H9 (cell line): ENCODE measurements around the gene SPIB. TPM values are rescaled to one million over a fixed set of nuclear protein-coding genes. Genes with fewer than 3 reads are reported as not detected.

Experiments
- DNase-seq: peaks from one replicate; pipeline ENCODE4 v3.0.0-alpha.2; 2017
- H2AFZ ChIP-seq: one replicate; pipeline ENCODE4 v1.6.1; 2013; ENCODE audit warnings: mild to moderate bottlenecking, low read length, control low read depth, moderate library complexity
- H2AK5ac ChIP-seq: 2 replicates; pipeline ENCODE4 v1.6.1; 2013; ENCODE audit warnings: low read length, control low read depth, mixed read lengths; ENCODE audit not compliant: insufficient read length
- H2BK120ac ChIP-seq: one replicate; pipeline ENCODE4 v1.6.1; 2013; ENCODE audit warnings: low read depth, mild to moderate bottlenecking, low read length, control low read depth, inconsistent platforms; ENCODE audit not compliant: poor library complexity, severe bottlenecking
- H2BK12ac ChIP-seq: 2 replicates; pipeline ENCODE4 v1.6.1; 2013; ENCODE audit warnings: low read length, control low read depth, mixed read lengths, low read depth; ENCODE audit not compliant: insufficient read length
- H2BK15ac ChIP-seq: 2 replicates; pipeline ENCODE4 v1.6.1; 2013; ENCODE audit warnings: low read depth, low read length, control low read depth
- H2BK20ac ChIP-seq: one replicate; pipeline ENCODE4 v1.6.1; 2013; ENCODE audit warnings: low read depth, mild to moderate bottlenecking, low read length, control low read depth, inconsistent platforms; ENCODE audit not compliant: poor library complexity, severe bottlenecking
- H2BK5ac ChIP-seq: 2 replicates; pipeline ENCODE4 v1.6.1; 2013; ENCODE audit warnings: low read length, control low read depth, mixed read lengths; ENCODE audit not compliant: insufficient read length
- H3K14ac ChIP-seq: 2 replicates; pipeline ENCODE4 v1.6.1; 2013; ENCODE audit warnings: low read length, control low read depth; ENCODE audit not compliant: insufficient read depth
- H3K18ac ChIP-seq: 2 replicates; pipeline ENCODE4 v1.6.1; 2013; ENCODE audit warnings: low read depth, mild to moderate bottlenecking, mixed read lengths, low read length, control low read depth; ENCODE audit not compliant: insufficient read length
- H3K23ac ChIP-seq: 2 replicates; pipeline ENCODE4 v1.6.1; 2013; ENCODE audit warnings: low read length, control low read depth, mixed read lengths, low read depth; ENCODE audit not compliant: insufficient read length
- H3K23me2 ChIP-seq: 2 replicates; pipeline ENCODE4 v1.6.1; 2013; ENCODE audit warnings: low read depth, mild to moderate bottlenecking, mixed read lengths, low read length, control low read depth; ENCODE audit not compliant: insufficient read length, poor library complexity, severe bottlenecking
- H3K27ac ChIP-seq: 2 replicates; pipeline ENCODE4 v1.5.1; 2013; ENCODE audit warnings: low read length, control low read depth, mixed read lengths, low read depth; ENCODE audit not compliant: insufficient read length
- H3K27me3 ChIP-seq: 2 replicates; pipeline ENCODE4 v1.6.1; 2013; ENCODE audit warnings: low read length, control low read depth, inconsistent platforms; ENCODE audit not compliant: insufficient read depth
- H3K4ac ChIP-seq: 2 replicates; pipeline ENCODE4 v1.6.1; 2013; ENCODE audit warnings: low read depth, mild to moderate bottlenecking, control low read depth, inconsistent platforms, low read length, moderate library complexity
- H3K4me1 ChIP-seq: 2 replicates; pipeline ENCODE4 v1.6.1; 2013; ENCODE audit warnings: low read length, control low read depth, inconsistent platforms; ENCODE audit not compliant: insufficient read depth
- H3K4me2 ChIP-seq: 2 replicates; pipeline ENCODE4 v1.6.1; 2013; ENCODE audit warnings: low read length, control low read depth, mixed read lengths; ENCODE audit not compliant: insufficient read length, insufficient read depth
- H3K56ac ChIP-seq: 2 replicates; pipeline ENCODE4 v1.6.1; 2013; ENCODE audit warnings: low read depth, mild to moderate bottlenecking, mixed read lengths, low read length, control low read depth; ENCODE audit not compliant: insufficient read length
- H3K79me1 ChIP-seq: 2 replicates; pipeline ENCODE4 v1.6.1; 2013; ENCODE audit warnings: low read depth, mild to moderate bottlenecking, moderate library complexity, low read length, control low read depth, inconsistent platforms; ENCODE audit not compliant: insufficient read depth, poor library complexity, severe bottlenecking
- H3K79me2 ChIP-seq: 2 replicates; pipeline ENCODE4 v1.6.1; 2013; ENCODE audit warnings: low read length, control low read depth, inconsistent platforms; ENCODE audit not compliant: insufficient read depth
- H3K9ac ChIP-seq: 2 replicates; pipeline ENCODE4 v1.6.1; 2013; ENCODE audit warnings: low read length, control low read depth, mixed read lengths; ENCODE audit not compliant: insufficient read length; ENCODE audit errors: extremely low read depth
- H3K9me3 ChIP-seq: one replicate; pipeline ENCODE4 v1.6.1; 2013; ENCODE audit warnings: low read depth, low read length, inconsistent platforms; ENCODE audit not compliant: control insufficient read depth
- H3T11ph ChIP-seq: one replicate; pipeline ENCODE4 v1.6.1; 2013; ENCODE audit warnings: mild to moderate bottlenecking, low read length, control low read depth, inconsistent platforms
- H4K20me1 ChIP-seq: one replicate; pipeline ENCODE4 v1.6.1; 2013; ENCODE audit not compliant: control insufficient read depth, insufficient read length, insufficient read depth
- H4K5ac ChIP-seq: 2 replicates; pipeline ENCODE4 v1.6.1; 2013; ENCODE audit warnings: low read depth, mild to moderate bottlenecking, mixed read lengths, low read length, control low read depth; ENCODE audit not compliant: insufficient read length
- H4K8ac ChIP-seq: replicated peaks from 2 replicates; pipeline ENCODE4 v1.6.1; 2013; ENCODE audit warnings: low read length, control low read depth, mixed read lengths, low read depth; ENCODE audit not compliant: insufficient read length
- H4K91ac ChIP-seq: 2 replicates; pipeline ENCODE4 v1.6.1; 2013; ENCODE audit warnings: low read depth, mild to moderate bottlenecking, moderate library complexity, mixed read lengths, low read length, control low read depth; ENCODE audit not compliant: insufficient read length
- H3K27ac Mint-ChIP-seq, 3 experiments: 2 replicates in 2 of 3; 3 replicates in 1 of 3; pipeline ENCODE4 v1.8.0; 2020 to 2021; ENCODE audit warnings: mixed read lengths in 3 of 3, mild to moderate bottlenecking in 1 of 3, moderate library complexity in 1 of 3
- H3K27me3 Mint-ChIP-seq: 2 replicates; pipeline ENCODE4 v1.8.0; 2021; ENCODE audit warnings: low read depth, mild to moderate bottlenecking, moderate library complexity, mixed read lengths
- H3K36me3 Mint-ChIP-seq, 3 experiments: 2 replicates in 2 of 3; 3 replicates in 1 of 3; pipeline ENCODE4 v1.8.0; 2020 to 2021; ENCODE audit warnings: low read depth in 3 of 3, mixed read lengths in 3 of 3; ENCODE audit not compliant: insufficient read depth in 1 of 3
- H3K4me1 Mint-ChIP-seq, 2 experiments: 2 replicates each; pipeline ENCODE4 v1.8.0; 2020; ENCODE audit warnings: mixed read lengths in 2 of 2
- H3K4me3 Mint-ChIP-seq, 2 experiments: 2 replicates in 1 of 2; 3 replicates in 1 of 2; pipeline ENCODE4 v1.8.0; 2020 to 2021; ENCODE audit warnings: mild to moderate bottlenecking in 2 of 2, mixed read lengths in 2 of 2, moderate library complexity in 1 of 2
- H3K9me3 Mint-ChIP-seq, 2 experiments: 2 replicates in 1 of 2; 3 replicates in 1 of 2; pipeline ENCODE4 v1.8.0; 2020; ENCODE audit warnings: mild to moderate bottlenecking in 2 of 2, mixed read lengths in 2 of 2, moderate library complexity in 1 of 2
- CTCF ChIP-seq: fragments of 200-600 bp; sonication (generic); conservative IDR thresholded peaks from 3 replicates; pipeline ENCODE4 v1.8.0; 2021; ENCODE audit warnings: antibody characterized with exemption, mild to moderate bottlenecking
- WGBS: extraction: QIAGEN DNeasy Blood & Tissue Kit; methylation state at CpG from one replicate; pipeline ENCODE4 v1.1.7; 2013; ENCODE audit warnings: missing lambda C conversion rate, low lambda C conversion rate, mixed read lengths; ENCODE audit not compliant: insufficient read length; ENCODE audit errors: extremely low coverage; 5-methylcytosine and 5-hydroxymethylcytosine counted together
- total RNA-seq: library from RNA; stranded (reverse); gene quantifications from 2 replicates; pipeline ENCODE4 v1.2.1, GENCODE V29; 2021

The SPIB gene
- total RNA-seq, 1 experiment from 2014 or later = 33.3 TPM

GRCh38 chr19:50402544-50403301, 16.0 kb upstream of the SPIB start:
- H2AFZ ChIP-seq = no peak overlapping the region
- H2BK20ac ChIP-seq = no peak overlapping the region
- H3K23me2 ChIP-seq = no peaks in the 10 kb centered on the region
- no peak overlapping the region for H3K27ac Mint-ChIP-seq
- no peaks in the 10 kb centered on the region for H3K27me3 ChIP-seq
- no peaks in the 10 kb centered on the region for H3K4me1 ChIP-seq
- no peak overlapping the region for H2BK15ac ChIP-seq
- H4K5ac ChIP-seq = no peak overlapping the region
- H3K56ac ChIP-seq = no peak overlapping the region
- H3K79me1 ChIP-seq = no peaks in the 10 kb centered on the region
- DNase-seq = peak; percentile 27
- H3K4me2 ChIP-seq = no peak overlapping the region
- no peaks in the 10 kb centered on the region for H3K79me2 ChIP-seq
- no CpG with 5 or more reads among the region's 41 CpGs for WGBS
- no peak overlapping the region for H4K8ac ChIP-seq
- no peak overlapping the region for H3K4me3 Mint-ChIP-seq
- no peak overlapping the region for H2BK12ac ChIP-seq
- H4K20me1 ChIP-seq = no peaks in the 10 kb centered on the region
- no peak overlapping the region; the same call in 1 of the 2 replicates for H3K14ac ChIP-seq
- no peak overlapping the region for H2AK5ac ChIP-seq
- no peak overlapping the region for H3K18ac ChIP-seq
- no peaks in the 10 kb centered on the region for H3K4me1 Mint-ChIP-seq
- H3K4ac ChIP-seq = no peak overlapping the region
- H3K9me3 ChIP-seq = no peaks in the 10 kb centered on the region
- no peak overlapping the region for H3T11ph ChIP-seq
- no peak overlapping the region for H2BK5ac ChIP-seq
- H4K91ac ChIP-seq = no peak overlapping the region
- no peak overlapping the region for H2BK120ac ChIP-seq
- no peaks in the 10 kb centered on the region for H3K9me3 Mint-ChIP-seq
- no peaks in the 10 kb centered on the region for H3K27me3 Mint-ChIP-seq
- no peak overlapping the region for H3K23ac ChIP-seq
- H3K9ac ChIP-seq = no peak overlapping the region
- no peak for TF ChIP-seq CTCF
- H3K36me3 Mint-ChIP-seq = peaks cover 36 to 65% (median 63%) of the 10 kb centered on the region in 3 experiments
- H3K27ac ChIP-seq = no peak overlapping the region
